ENCODE measurements around the gene PPFIA4.
"Not testable (repeated sequence)": the region's sequence is repeated elsewhere in the genome, so short reads cannot be mapped to it uniquely, and the experiment has no call there.

PPFIA4 gene

GRCh38 chr1:203026031-203026665 is at the start of gene PPFIA4:
Gene PPFIA4 (plus strand): TSS chr1:203026491. CDS start chr1:203039009, 12,518 bp downstream.
- DNase-seq = peak; percentile 49

GRCh38 chr1:202976633-202977032 is 49.7 kb upstream of the PPFIA4 start:
- no peak for DNase-seq

GRCh38 chr1:202979459-202979858 is 46.8 kb upstream of the PPFIA4 start:
- DNase-seq = no peak

- no peak for DNase-seq
Measured at GRCh38 chr1:202981939-202982338, 44.4 kb upstream of the PPFIA4 start.

- no peak for DNase-seq
Measured at GRCh38 chr1:202982715-202983430, 43.4 kb upstream of the PPFIA4 start.

GRCh38 chr1:202986120-202986519 is 40.2 kb upstream of the PPFIA4 start:
- DNase-seq = not testable (repeated sequence)

GRCh38 chr1:202987255-202987654 is 39.0 kb upstream of the PPFIA4 start:
- no peak for DNase-seq

GRCh38 chr1:202987922-202988583 is 38.2 kb upstream of the PPFIA4 start:
- no peak for DNase-seq

GRCh38 chr1:202989879-202990278 is 36.4 kb upstream of the PPFIA4 start:
- DNase-seq = no peak

GRCh38 chr1:202991112-202991511 is 35.2 kb upstream of the PPFIA4 start:
- DNase-seq = no peak

- DNase-seq = no peak
Measured at GRCh38 chr1:202994756-202995155, 31.5 kb upstream of the PPFIA4 start.

GRCh38 chr1:202998836-202999750 is 27.2 kb upstream of the PPFIA4 start:
- peak; percentile 73 for DNase-seq

- DNase-seq = no peak
Measured at GRCh38 chr1:203000217-203000944, 25.9 kb upstream of the PPFIA4 start.

- no peak for DNase-seq
Measured at GRCh38 chr1:203001986-203002385, 24.3 kb upstream of the PPFIA4 start.

GRCh38 chr1:203002951-203003350 is 23.3 kb upstream of the PPFIA4 start:
- no peak for DNase-seq

- DNase-seq = not testable (repeated sequence)
Measured at GRCh38 chr1:203005395-203006142, 20.7 kb upstream of the PPFIA4 start.

- DNase-seq = peak; percentile 89
Measured at GRCh38 chr1:203006948-203007871, 19.1 kb upstream of the PPFIA4 start, which contains the start of gene TMEM183A. Gene TMEM183A (plus strand): TSS chr1:203007374. CDS start chr1:203007466, 92 bp downstream.

GRCh38 chr1:203009185-203009584 is 17.1 kb upstream of the PPFIA4 start:
- no peak for DNase-seq

GRCh38 chr1:203011582-203011981 is 14.7 kb upstream of the PPFIA4 start:
- no peak for DNase-seq

- DNase-seq = no peak
Measured at GRCh38 chr1:203017061-203017460, 9.2 kb upstream of the PPFIA4 start.
